ENCODE measurements around the gene STPG3. TPM values are rescaled to one million over a fixed set of nuclear protein-coding genes. Genes with fewer than 3 reads are reported as not detected.

Gene STPG3
- total and polyA plus RNA-seq, 9 of the 15 experiments (the other 6 are each of a cell fraction or from before 2014, with no cell fraction given): not detected

- TF ChIP-seq RBM22 (IDR thresholded peaks at IDR 0.05; ENCODE audit: low read depth, low read length, poor library complexity, severe bottlenecking) (peak; percentile 40), PHTF2 (CRISPR knock-in tag; IDR thresholded peaks at IDR 0.05) (no peak), ZNF551 (CRISPR knock-in tag; IDR thresholded peaks at IDR 0.05) (no peak), SMARCA4 (IDR thresholded peaks at IDR 0.05) (peak; percentile 48), STAG1 (CRISPR knock-in tag; IDR thresholded peaks at IDR 0.05; ENCODE audit: borderline replicate concordance) (peak; percentile 94), ZNF124 (CRISPR knock-in tag; IDR thresholded peaks at IDR 0.05) (no peak), CHCHD3 (CRISPR knock-in tag; IDR thresholded peaks at IDR 0.05) (no peak), LCOR (CRISPR knock-in tag; IDR thresholded peaks at IDR 0.05) (peak; percentile 78), ZNF740 (CRISPR knock-in tag; IDR thresholded peaks at IDR 0.05) (peak; percentile 96), ZNF740 (tag; IDR thresholded peaks at IDR 0.05) (peak in 1 of 2 experiments; percentile 89; a peak in 2 of 4 replicates), TBL1XR1 (IDR thresholded peaks at IDR 0.05; ENCODE audit: low read length in 2 of 2) (peak in 1 of 2 experiments; percentile 77; a peak in 2 of 4 replicates), CBX1 (IDR thresholded peaks at IDR 0.05; ENCODE audit: low read depth) (peak; percentile 39; the same call in 1 of the 2 replicates), STAT6 (CRISPR knock-in tag; IDR thresholded peaks at IDR 0.05) (0 out of 2 replicates have a peak, but pooled peaks have one; percentile 76), KLF6 (CRISPR knock-in tag; IDR thresholded peaks at IDR 0.05; ENCODE audit: borderline replicate concordance) (peak; percentile 13; the same call in 1 of the 2 replicates), ETS1 (conservative IDR thresholded peaks at IDR 0.05; ENCODE audit: control insufficient read depth, low read depth, low read length) (peak; percentile 60), SP1 (CRISPR knock-in tag; IDR thresholded peaks at IDR 0.05) (peak; percentile 98), MXI1 (IDR thresholded peaks at IDR 0.05; ENCODE audit: low read depth, low read length) (no peak), TEAD1 (CRISPR knock-in tag; IDR thresholded peaks at IDR 0.05) (peak in 1 of 2 experiments; percentile 81; a peak in 2 of 4 replicates), TOE1 (IDR thresholded peaks at IDR 0.05; ENCODE audit: borderline replicate concordance) (peak; percentile 85; the same call in 1 of the 2 replicates), TOE1 (CRISPR knock-in tag; IDR thresholded peaks at IDR 0.05; ENCODE audit: borderline replicate concordance, low read depth) (no peak), GATAD2A (IDR thresholded peaks at IDR 0.05) (peak; percentile 70; the same call in 1 of the 2 replicates), POLR2G (IDR thresholded peaks at IDR 0.05; ENCODE audit: low read depth, low read length) (peak; percentile 35)
- TF ChIP-seq, protein P1, sequence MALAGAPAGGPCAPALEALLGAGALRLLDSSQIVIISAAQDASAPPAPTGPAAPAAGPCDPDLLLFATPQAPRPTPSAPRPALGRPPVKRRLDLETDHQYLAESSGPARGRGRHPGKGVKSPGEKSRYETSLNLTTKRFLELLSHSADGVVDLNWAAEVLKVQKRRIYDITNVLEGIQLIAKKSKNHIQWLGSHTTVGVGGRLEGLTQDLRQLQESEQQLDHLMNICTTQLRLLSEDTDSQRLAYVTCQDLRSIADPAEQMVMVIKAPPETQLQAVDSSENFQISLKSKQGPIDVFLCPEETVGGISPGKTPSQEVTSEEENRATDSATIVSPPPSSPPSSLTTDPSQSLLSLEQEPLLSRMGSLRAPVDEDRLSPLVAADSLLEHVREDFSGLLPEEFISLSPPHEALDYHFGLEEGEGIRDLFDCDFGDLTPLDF (CRISPR knock-in tag; IDR thresholded peaks at IDR 0.05): peak; percentile 87
Observed at GRCh38 chr9:137236238-137236935, 14.7 kb upstream of the STPG3 start (continued).
